ENCODE results near the gene TOMM70.
A peak's percentile ranks its signal among the peaks of the same experiment; 100 is the strongest.

TOMM70 gene

DNA sequence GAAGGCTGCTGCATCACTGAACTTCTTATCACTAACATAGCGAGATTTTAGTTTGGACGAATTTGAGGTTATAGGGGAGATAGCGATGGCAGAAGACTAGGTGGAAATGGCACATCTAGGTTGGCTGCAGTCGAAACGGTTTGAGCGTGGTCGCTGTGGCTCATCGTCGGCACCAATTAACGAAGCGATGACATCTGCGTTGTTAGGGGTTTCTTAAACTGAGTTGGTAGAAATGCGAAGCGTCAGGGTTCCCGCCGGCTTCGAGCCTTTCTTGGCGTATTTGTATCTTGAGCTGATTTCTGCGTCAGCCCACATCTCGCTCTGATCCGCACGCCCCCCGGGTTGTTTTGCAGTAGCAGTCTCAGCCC lies 769 bp upstream of the TOMM70 start:
- H3K4me3 ChIP-seq (ENCODE audit: low read depth, low read length, poor library complexity, severe bottlenecking) = peak overlapping the region; percentile 94
- H3K4me1 ChIP-seq (ENCODE audit: insufficient read depth, low read length, severe bottlenecking) = peaks cover 51% of the 10 kb centered on the region
- peak overlapping the region; percentile 85 for H3K9ac ChIP-seq (ENCODE audit: low read length)
- H3F3A ChIP-seq (ENCODE audit: insufficient read depth, low read length) = 0 out of 2 replicates have a peak, but pooled peaks cover 3% of the 10 kb centered on the region
- H3K36me3 ChIP-seq (ENCODE audit: insufficient read depth, low read length) = peaks cover 8% of the 10 kb centered on the region; the same call in 1 of the 2 replicates
- H3K4me2 ChIP-seq (ENCODE audit: low read length) = peak overlapping the region; percentile 95
- H4K20me1 ChIP-seq (ENCODE audit: insufficient read depth, low read length) = no peaks in the 10 kb centered on the region
- H3K27ac ChIP-seq (ENCODE audit: low read depth, low read length, poor library complexity, severe bottlenecking) = peak overlapping the region; percentile 84
- H2AFZ ChIP-seq (ENCODE audit: low read length) = no peak overlapping the region
- H3K79me2 ChIP-seq (ENCODE audit: insufficient read depth, low read length) = peaks cover 53% of the 10 kb centered on the region
- no peaks in the 10 kb centered on the region for H3K27me3 ChIP-seq (ENCODE audit: insufficient read depth, low read length)
- H3K9me2 ChIP-seq (ENCODE audit: low read depth, low read length) = no peaks in the 10 kb centered on the region
- H3K9me3 ChIP-seq (ENCODE audit: low read length) = no peaks in the 10 kb centered on the region
- TF ChIP-seq, protein P1, sequence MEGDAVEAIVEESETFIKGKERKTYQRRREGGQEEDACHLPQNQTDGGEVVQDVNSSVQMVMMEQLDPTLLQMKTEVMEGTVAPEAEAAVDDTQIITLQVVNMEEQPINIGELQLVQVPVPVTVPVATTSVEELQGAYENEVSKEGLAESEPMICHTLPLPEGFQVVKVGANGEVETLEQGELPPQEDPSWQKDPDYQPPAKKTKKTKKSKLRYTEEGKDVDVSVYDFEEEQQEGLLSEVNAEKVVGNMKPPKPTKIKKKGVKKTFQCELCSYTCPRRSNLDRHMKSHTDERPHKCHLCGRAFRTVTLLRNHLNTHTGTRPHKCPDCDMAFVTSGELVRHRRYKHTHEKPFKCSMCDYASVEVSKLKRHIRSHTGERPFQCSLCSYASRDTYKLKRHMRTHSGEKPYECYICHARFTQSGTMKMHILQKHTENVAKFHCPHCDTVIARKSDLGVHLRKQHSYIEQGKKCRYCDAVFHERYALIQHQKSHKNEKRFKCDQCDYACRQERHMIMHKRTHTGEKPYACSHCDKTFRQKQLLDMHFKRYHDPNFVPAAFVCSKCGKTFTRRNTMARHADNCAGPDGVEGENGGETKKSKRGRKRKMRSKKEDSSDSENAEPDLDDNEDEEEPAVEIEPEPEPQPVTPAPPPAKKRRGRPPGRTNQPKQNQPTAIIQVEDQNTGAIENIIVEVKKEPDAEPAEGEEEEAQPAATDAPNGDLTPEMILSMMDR (IDR thresholded peaks at IDR 0.05; ENCODE audit: low read length) = no peak
- no peak for TF ChIP-seq EZH2 (IDR thresholded peaks at IDR 0.05; ENCODE audit: borderline replicate concordance, low read length)

DNA sequence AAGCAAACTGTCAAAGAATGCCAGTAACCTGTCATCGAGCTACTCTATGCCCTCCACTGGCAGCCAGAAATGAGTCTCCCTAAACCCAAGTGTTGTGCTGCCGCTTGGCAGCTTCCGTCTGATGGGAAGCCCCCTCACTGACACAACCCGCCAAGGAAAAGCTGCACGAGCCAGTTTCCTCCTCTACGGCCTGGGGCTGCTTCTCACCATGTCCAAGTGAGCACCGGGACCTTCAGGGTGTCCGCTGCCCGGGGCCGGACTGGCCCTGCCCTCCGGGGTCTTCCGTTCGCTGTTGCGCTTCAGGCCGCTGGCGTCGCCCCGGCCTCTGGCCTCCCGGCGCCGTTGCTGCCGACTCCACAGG lies 490 bp downstream of the TOMM70 start:
- no peaks in the 10 kb centered on the region for H3K27me3 ChIP-seq (ENCODE audit: insufficient read depth, low read length)
- peak overlapping the region; percentile 94 for H3K4me3 ChIP-seq (ENCODE audit: low read depth, low read length, poor library complexity, severe bottlenecking)
- TF ChIP-seq, protein P1 (IDR thresholded peaks at IDR 0.05; ENCODE audit: low read length) = no peak
- TF ChIP-seq EZH2 (IDR thresholded peaks at IDR 0.05; ENCODE audit: borderline replicate concordance, low read length) = no peak
- no peaks in the 10 kb centered on the region for H3K9me3 ChIP-seq (ENCODE audit: low read length)
- H3K4me2 ChIP-seq (ENCODE audit: low read length) = peak overlapping the region; percentile 95
- H3K9me2 ChIP-seq (ENCODE audit: low read depth, low read length) = no peaks in the 10 kb centered on the region
- peak overlapping the region; percentile 15 for H3K27ac ChIP-seq (ENCODE audit: low read depth, low read length, poor library complexity, severe bottlenecking)
- H3K9ac ChIP-seq (ENCODE audit: low read length) = peak overlapping the region; percentile 85
- H2AFZ ChIP-seq (ENCODE audit: low read length) = no peak overlapping the region
- H3K4me1 ChIP-seq (ENCODE audit: insufficient read depth, low read length, severe bottlenecking) = peaks cover 57% of the 10 kb centered on the region
- H3K36me3 ChIP-seq (ENCODE audit: insufficient read depth, low read length) = peaks cover 16% of the 10 kb centered on the region; the same call in 1 of the 2 replicates
- peaks cover 65% of the 10 kb centered on the region for H3K79me2 ChIP-seq (ENCODE audit: insufficient read depth, low read length)
- no peaks in the 10 kb centered on the region for H4K20me1 ChIP-seq (ENCODE audit: insufficient read depth, low read length)
- 0 out of 2 replicates have a peak, but pooled peaks cover 3% of the 10 kb centered on the region for H3F3A ChIP-seq (ENCODE audit: insufficient read depth, low read length)

DNA sequence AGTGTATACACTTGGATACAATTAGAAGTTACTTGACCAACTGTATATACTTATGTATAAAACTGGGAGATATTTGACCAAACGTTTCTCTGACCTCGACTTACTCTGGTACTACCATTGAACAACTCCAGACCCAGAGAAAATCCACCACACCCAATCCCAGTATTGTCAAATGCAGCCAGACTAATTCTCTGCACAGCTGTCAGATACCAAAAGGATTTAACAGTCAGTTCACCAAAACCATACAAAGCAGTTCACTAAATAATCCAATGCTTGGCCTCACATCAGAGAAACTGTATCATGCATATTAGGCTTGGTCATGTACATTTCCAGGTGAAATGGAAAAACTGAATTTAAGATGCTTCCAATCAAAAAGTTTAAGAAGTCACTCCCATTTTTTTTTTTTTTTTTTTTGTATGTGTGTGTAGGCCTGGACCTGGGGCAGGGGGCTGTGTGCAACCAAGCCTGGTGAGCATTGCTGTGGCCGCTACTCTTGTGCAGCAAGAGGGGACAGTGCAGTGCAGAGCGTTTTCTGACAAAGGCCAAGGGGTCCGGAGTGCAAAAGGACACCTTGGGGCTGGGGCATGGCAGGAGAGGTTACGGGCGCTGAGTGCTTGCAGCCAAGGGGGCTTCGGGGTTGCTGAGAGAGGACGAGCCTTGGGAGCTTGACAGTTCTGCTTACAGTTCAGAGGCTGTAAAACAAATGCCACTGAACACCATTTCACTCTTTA lies 1.4 kb downstream of the TOMM70 start:
- Histone ChIP-seq H3K36me3 (ENCODE audit: insufficient read depth, low read length) (peaks cover 18% of the 10 kb centered on the region; the same call in 1 of the 2 replicates), H3K27me3 (ENCODE audit: insufficient read depth, low read length) (no peaks in the 10 kb centered on the region), H3K9me3 (ENCODE audit: low read length) (no peaks in the 10 kb centered on the region), H3K79me2 (ENCODE audit: insufficient read depth, low read length) (peaks cover 74% of the 10 kb centered on the region), H3K4me1 (ENCODE audit: insufficient read depth, low read length, severe bottlenecking) (peaks cover 57% of the 10 kb centered on the region), H3K27ac (ENCODE audit: low read depth, low read length, poor library complexity, severe bottlenecking) (no peak overlapping the region), H3K4me3 (ENCODE audit: low read depth, low read length, poor library complexity, severe bottlenecking) (peak overlapping the region; percentile 94), H3F3A (ENCODE audit: insufficient read depth, low read length) (0 out of 2 replicates have a peak, but pooled peaks cover 3% of the 10 kb centered on the region), H3K9me2 (ENCODE audit: low read depth, low read length) (no peaks in the 10 kb centered on the region), H4K20me1 (ENCODE audit: insufficient read depth, low read length) (no peaks in the 10 kb centered on the region), H3K9ac (ENCODE audit: low read length) (peak overlapping the region; percentile 85), H2AFZ (ENCODE audit: low read length) (no peak overlapping the region), H3K4me2 (ENCODE audit: low read length) (peak overlapping the region; percentile 95)
- TF ChIP-seq, protein P1 (IDR thresholded peaks at IDR 0.05; ENCODE audit: low read length) = no peak
- no peak for TF ChIP-seq EZH2 (IDR thresholded peaks at IDR 0.05; ENCODE audit: borderline replicate concordance, low read length)
